ENCODE results near the gene HIBCH.

GRCh38 chr2:190183539-190183938 lies 136.1 kb downstream of the HIBCH start:
- TF ChIP-seq SUZ12 (IDR thresholded peaks at IDR 0.05; ENCODE audit: extremely low read depth, insufficient read depth, insufficient read length) (no peak), YY1 (IDR thresholded peaks at IDR 0.05; ENCODE audit: insufficient read depth, insufficient read length) (no peak), ZNF274 (IDR thresholded peaks at IDR 0.05; ENCODE audit: low read depth, low read length) (no peak)
